Measurements from ENCODE around the gene CDH4. TPM values are rescaled to one million over a fixed set of nuclear protein-coding genes. Genes with fewer than 3 reads are reported as not detected.
A peak's percentile ranks its signal among the peaks of the same experiment; 100 is the strongest.

The CDH4 gene
- total and polyA plus RNA-seq, 2 of the 8 experiments (the other 6 are each of a cell fraction or from before 2014, with no cell fraction given), result 4.3 to 7.9 TPM

DNA sequence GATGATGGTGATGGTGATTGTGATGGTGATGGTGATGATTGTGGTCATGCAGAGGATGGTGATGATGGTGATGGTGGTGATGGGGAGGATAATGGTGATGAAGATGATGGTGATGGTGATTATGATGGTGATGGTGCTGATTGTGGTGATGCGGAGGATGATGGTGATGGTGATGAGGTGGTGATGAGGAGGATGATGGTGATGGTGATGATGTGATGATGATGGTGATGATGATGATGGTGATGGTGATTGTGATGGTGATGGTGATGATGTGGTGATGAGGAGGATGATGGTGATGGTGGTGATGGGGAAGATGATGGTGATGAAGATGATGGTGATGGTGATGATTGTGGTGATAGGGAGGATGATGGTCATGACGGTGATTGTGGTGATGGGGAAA is 333.7 kb downstream of the CDH4 start:
- H3K23me2 ChIP-seq (ENCODE audit: low read depth, low read length), result peaks cover 6% of the 10 kb centered on the region; the same call in 1 of the 2 replicates
- H4K20me1 ChIP-seq (replicated peaks in 1 of 2; ENCODE audit: control insufficient read depth in 1 of 2, insufficient read depth in 2 of 2, low read length in 2 of 2), result peaks cover 0 to 3% of the 10 kb centered on the region in 2 experiments
- H3K4me3 ChIP-seq (ENCODE audit: extremely low read depth in 1 of 4, insufficient read depth in 2 of 4, low read depth in 3 of 4, low read length in 4 of 4), result no peak overlapping the region
- H3K79me2 ChIP-seq (ENCODE audit: control insufficient read depth in 1 of 2, insufficient read depth in 2 of 2, low read length in 2 of 2), result no peaks in the 10 kb centered on the region
- CTCF ChIA-PET (ENCODE audit: partially characterized antibody), result no interaction called here
- H2AK5ac ChIP-seq (ENCODE audit: low read depth, low read length), result peak overlapping the region; percentile 65; the same call in 1 of the 2 replicates
- no peak overlapping the region for H3K18ac ChIP-seq (ENCODE audit: extremely low read depth, low read length)
- H2BK5ac ChIP-seq (ENCODE audit: low read depth, low read length), result no peak overlapping the region
- H3K27me3 ChIP-seq (replicated peaks in 1 of 4; ENCODE audit: control insufficient read depth in 3 of 4, extremely low read depth in 1 of 4, insufficient read depth in 3 of 4, low read length in 3 of 4), result peaks cover 0 to 10% (median 1%) of the 10 kb centered on the region in 4 experiments; a peak in 4 of 7 replicates
- no peak overlapping the region for H3K9ac ChIP-seq (replicated peaks in 1 of 4; ENCODE audit: extremely low read depth in 1 of 4, low read depth in 3 of 4, low read length in 3 of 4)
- 89 to 100% methylated on average over 1 to 2 of the region's 2 CpGs for WGBS, 2 experiments (ENCODE audit: extremely low coverage in 1 of 2, insufficient coverage in 1 of 2, insufficient read length in 1 of 2, insufficient replicate concordance in 2 of 2, low coverage in 1 of 2, low lambda C conversion rate in 2 of 2, missing lambda C conversion rate in 1 of 2)
- H2BK120ac ChIP-seq (replicated peaks; ENCODE audit: low read depth, low read length), result no peak overlapping the region
- no peak overlapping the region for H2BK20ac ChIP-seq (ENCODE audit: low read length)
- peaks cover 2 to 21% (median 4%) of the 10 kb centered on the region in 4 experiments; a peak in 4 of 7 replicates for H3K4me1 ChIP-seq (replicated peaks in 1 of 4; ENCODE audit: control insufficient read depth in 3 of 4, insufficient read depth in 4 of 4, low read length in 3 of 4)
- DNase-seq (ENCODE audit: low read depth in 1 of 2, low spot score in 2 of 2) (no peak), FAIRE-seq (no peak)
- H2BK12ac ChIP-seq (ENCODE audit: low read depth, low read length), result no peak overlapping the region
- no peak overlapping the region for H4K5ac ChIP-seq (ENCODE audit: insufficient read length, low read depth, low read length)
- H3K36me3 ChIP-seq (ENCODE audit: control insufficient read depth in 2 of 4, insufficient read depth in 4 of 4, low read length in 3 of 4), result no peaks in the 10 kb centered on the region
- POLR2A ChIA-PET (ENCODE audit: partially characterized antibody), result no interaction called here
- no peak overlapping the region for H3K27ac ChIP-seq (ENCODE audit: low read depth, low read length)
- H2AFZ ChIP-seq (ENCODE audit: low read length), result no peak overlapping the region
- H3K9me3 ChIP-seq (ENCODE audit: insufficient read depth in 2 of 2, low read depth in 1 of 2, low read length in 1 of 2), result no peaks in the 10 kb centered on the region
- H3K56ac ChIP-seq (replicated peaks; ENCODE audit: insufficient read length, low read depth, low read length), result peak overlapping the region; percentile 37
- H3K79me1 ChIP-seq (ENCODE audit: low read depth, low read length), result no peaks in the 10 kb centered on the region
- H3K14ac ChIP-seq (ENCODE audit: insufficient read length), result no peak overlapping the region
- H3K4me2 ChIP-seq (ENCODE audit: insufficient read depth in 1 of 2, low read depth in 2 of 2, low read length in 2 of 2), result no peak overlapping the region
- no peak overlapping the region for H3K4ac ChIP-seq (replicated peaks; ENCODE audit: insufficient read length, low read depth, low read length)
- H2BK15ac ChIP-seq (ENCODE audit: low read length), result no peak overlapping the region
- no peak overlapping the region for H4K91ac ChIP-seq (replicated peaks; ENCODE audit: insufficient read length, low read length)
- no peak overlapping the region; the same call in 1 of the 2 replicates for H4K8ac ChIP-seq (ENCODE audit: extremely low read depth, insufficient read depth, low read length)
- TF ChIP-seq TEAD4 (IDR thresholded peaks at IDR 0.05; ENCODE audit: low read depth, low read length) (no peak), SRF (IDR thresholded peaks at IDR 0.05; ENCODE audit: low read depth, low read length) (no peak), ATF2 (IDR thresholded peaks at IDR 0.05; ENCODE audit: low read length) (no peak)
- no peak overlapping the region for H3K23ac ChIP-seq (ENCODE audit: insufficient read length)

All from H1 (cell line).